Activated naive CD4-positive, alpha-beta T cell treated with anti-CD3 and anti-CD28 coated beads, Interleukin-2, amount 50 U/mL, for 24 hours (primary cell): ENCODE results near the gene PFAS.
"Not testable (repeated sequence)": the region's sequence is repeated elsewhere in the genome, so short reads cannot be mapped to it uniquely, and the experiment has no call there.

ENCODE experiments used
- H3K27ac Mint-ChIP-seq: one replicate; pipeline ENCODE4 v1.8.0; 2021; ENCODE audit warnings: mild to moderate bottlenecking, mixed read lengths
- H3K27me3 Mint-ChIP-seq: one replicate; pipeline ENCODE4 v1.8.0; 2021; ENCODE audit warnings: mixed read lengths
- H3K36me3 Mint-ChIP-seq: one replicate; pipeline ENCODE4 v1.8.0; 2021; ENCODE audit warnings: mixed read lengths
- H3K4me1 Mint-ChIP-seq: one replicate; pipeline ENCODE4 v1.8.0; 2021; ENCODE audit warnings: mixed read lengths
- H3K4me3 Mint-ChIP-seq: one replicate; pipeline ENCODE4 v1.8.0; 2021; ENCODE audit warnings: mild to moderate bottlenecking, mixed read lengths
- H3K9me3 Mint-ChIP-seq: one replicate; pipeline ENCODE4 v1.8.0; 2021; ENCODE audit warnings: mixed read lengths

PFAS gene

GRCh38 chr17:8224891-8225812 is 23.9 kb upstream of the PFAS start:
- peaks cover 3% of the 10 kb centered on the region for H3K27me3 Mint-ChIP-seq
- H3K4me3 Mint-ChIP-seq, result peak overlapping the region; percentile 34
- H3K4me1 Mint-ChIP-seq, result peaks cover 50% of the 10 kb centered on the region
- H3K9me3 Mint-ChIP-seq, result no peaks in the 10 kb centered on the region
- H3K27ac Mint-ChIP-seq, result no peak overlapping the region
- peaks cover 13% of the 10 kb centered on the region for H3K36me3 Mint-ChIP-seq

GRCh38 chr17:8225813-8226535 is 23.1 kb upstream of the PFAS start:
- peak overlapping the region; percentile 49 for H3K4me3 Mint-ChIP-seq

GRCh38 chr17:8226536-8227237 is 22.4 kb upstream of the PFAS start:
- peak overlapping the region; percentile 94 for H3K27ac Mint-ChIP-seq
- peak overlapping the region; percentile 49 for H3K4me3 Mint-ChIP-seq
- H3K9me3 Mint-ChIP-seq, result no peaks in the 10 kb centered on the region
- H3K36me3 Mint-ChIP-seq, result peaks cover 17% of the 10 kb centered on the region
- no peaks in the 10 kb centered on the region for H3K27me3 Mint-ChIP-seq
- H3K4me1 Mint-ChIP-seq, result peaks cover 42% of the 10 kb centered on the region

More at GRCh38 chr17:8225813-8226535, 23.1 kb upstream of the PFAS start:
- Mint-ChIP-seq H3K9me3 (no peaks in the 10 kb centered on the region), H3K36me3 (peaks cover 14% of the 10 kb centered on the region), H3K27ac (peak overlapping the region; percentile 94), H3K27me3 (peaks cover 3% of the 10 kb centered on the region), H3K4me1 (peaks cover 45% of the 10 kb centered on the region)

GRCh38 chr17:8227238-8227581 is 21.9 kb upstream of the PFAS start:
- Mint-ChIP-seq H3K27me3 (no peaks in the 10 kb centered on the region), H3K27ac (peak overlapping the region; percentile 94), H3K4me3 (peak overlapping the region; percentile 47), H3K36me3 (peaks cover 17% of the 10 kb centered on the region), H3K4me1 (peaks cover 42% of the 10 kb centered on the region), H3K9me3 (no peaks in the 10 kb centered on the region)

- Mint-ChIP-seq H3K27ac (no peak overlapping the region), H3K36me3 (peaks cover 33% of the 10 kb centered on the region), H3K9me3 (no peaks in the 10 kb centered on the region), H3K4me1 (peaks cover 17% of the 10 kb centered on the region), H3K27me3 (no peaks in the 10 kb centered on the region), H3K4me3 (no peak overlapping the region)
Measured at GRCh38 chr17:8231701-8232100, 17.4 kb upstream of the PFAS start.

- H3K9me3 Mint-ChIP-seq, result no peaks in the 10 kb centered on the region
- no peak overlapping the region for H3K4me3 Mint-ChIP-seq
- peaks cover 21% of the 10 kb centered on the region for H3K4me1 Mint-ChIP-seq
- H3K27me3 Mint-ChIP-seq, result no peaks in the 10 kb centered on the region
- H3K36me3 Mint-ChIP-seq, result peaks cover 37% of the 10 kb centered on the region
- H3K27ac Mint-ChIP-seq, result no peak overlapping the region
Measured at GRCh38 chr17:8234361-8235270, 14.5 kb upstream of the PFAS start.

- Mint-ChIP-seq H3K27me3 (no peaks in the 10 kb centered on the region), H3K36me3 (peaks cover 35% of the 10 kb centered on the region), H3K27ac (no peak overlapping the region), H3K4me3 (no peak overlapping the region), H3K4me1 (peaks cover 24% of the 10 kb centered on the region), H3K9me3 (no peaks in the 10 kb centered on the region)
Measured at GRCh38 chr17:8235676-8236075, 13.4 kb upstream of the PFAS start.

- Mint-ChIP-seq H3K4me1 (peaks cover 24% of the 10 kb centered on the region), H3K36me3 (peaks cover 31% of the 10 kb centered on the region), H3K27ac (no peak overlapping the region), H3K27me3 (no peaks in the 10 kb centered on the region), H3K4me3 (no peak overlapping the region), H3K9me3 (no peaks in the 10 kb centered on the region)
Measured at GRCh38 chr17:8237175-8237574, 11.9 kb upstream of the PFAS start.

- Mint-ChIP-seq H3K4me1 (peaks cover 29% of the 10 kb centered on the region), H3K36me3 (peaks cover 32% of the 10 kb centered on the region), H3K27me3 (no peaks in the 10 kb centered on the region), H3K9me3 (no peaks in the 10 kb centered on the region), H3K4me3 (no peak overlapping the region), H3K27ac (peak overlapping the region; percentile 6)
Measured at GRCh38 chr17:8237886-8238285, 11.2 kb upstream of the PFAS start.

GRCh38 chr17:8243827-8244226 is 5.3 kb upstream of the PFAS start:
- Mint-ChIP-seq H3K4me1 (peaks cover 42% of the 10 kb centered on the region), H3K9me3 (no peaks in the 10 kb centered on the region), H3K27me3 (no peaks in the 10 kb centered on the region), H3K36me3 (peaks cover 12% of the 10 kb centered on the region), H3K4me3 (peak overlapping the region; percentile 44), H3K27ac (peak overlapping the region; percentile 43)

GRCh38 chr17:8244768-8245167 is 4.3 kb upstream of the PFAS start:
- Mint-ChIP-seq H3K4me1 (peaks cover 43% of the 10 kb centered on the region), H3K9me3 (no peaks in the 10 kb centered on the region), H3K36me3 (peaks cover 10% of the 10 kb centered on the region), H3K27ac (no peak overlapping the region), H3K4me3 (no peak overlapping the region), H3K27me3 (no peaks in the 10 kb centered on the region)

- Mint-ChIP-seq H3K4me1 (peaks cover 30% of the 10 kb centered on the region), H3K27me3 (no peaks in the 10 kb centered on the region), H3K27ac (peak overlapping the region; percentile 99), H3K9me3 (no peaks in the 10 kb centered on the region), H3K36me3 (peaks cover 13% of the 10 kb centered on the region), H3K4me3 (peak overlapping the region; percentile 98)
Measured at GRCh38 chr17:8249621-8250500, 772 bp downstream of the PFAS start.

- not testable (repeated sequence) for H3K27ac Mint-ChIP-seq, H3K4me3 Mint-ChIP-seq, H3K27me3 Mint-ChIP-seq, H3K9me3 Mint-ChIP-seq
- H3K4me1 Mint-ChIP-seq, result peaks cover 17% of the 10 kb centered on the region
- peaks cover 14% of the 10 kb centered on the region for H3K36me3 Mint-ChIP-seq
Measured at GRCh38 chr17:8251411-8251810, 2.3 kb downstream of the PFAS start.

GRCh38 chr17:8253801-8254200 is 4.7 kb downstream of the PFAS start:
- no peaks in the 10 kb centered on the region for H3K9me3 Mint-ChIP-seq
- H3K27ac Mint-ChIP-seq, result no peak overlapping the region
- H3K27me3 Mint-ChIP-seq, result no peaks in the 10 kb centered on the region
- H3K36me3 Mint-ChIP-seq, result peaks cover 17% of the 10 kb centered on the region
- H3K4me1 Mint-ChIP-seq, result peaks cover 15% of the 10 kb centered on the region
- H3K4me3 Mint-ChIP-seq, result no peak overlapping the region
